Activated CD4-positive, alpha-beta T cell treated with anti-CD3 and anti-CD28 coated beads, Interleukin-2, amount 50 U/mL, for 16 hours (primary cell): ENCODE results near the gene ZNF236.

ENCODE experiments used
- DNase-seq: peaks from one replicate; pipeline ENCODE4 v3.0.0-alpha.2; 2020

Gene ZNF236

DNA sequence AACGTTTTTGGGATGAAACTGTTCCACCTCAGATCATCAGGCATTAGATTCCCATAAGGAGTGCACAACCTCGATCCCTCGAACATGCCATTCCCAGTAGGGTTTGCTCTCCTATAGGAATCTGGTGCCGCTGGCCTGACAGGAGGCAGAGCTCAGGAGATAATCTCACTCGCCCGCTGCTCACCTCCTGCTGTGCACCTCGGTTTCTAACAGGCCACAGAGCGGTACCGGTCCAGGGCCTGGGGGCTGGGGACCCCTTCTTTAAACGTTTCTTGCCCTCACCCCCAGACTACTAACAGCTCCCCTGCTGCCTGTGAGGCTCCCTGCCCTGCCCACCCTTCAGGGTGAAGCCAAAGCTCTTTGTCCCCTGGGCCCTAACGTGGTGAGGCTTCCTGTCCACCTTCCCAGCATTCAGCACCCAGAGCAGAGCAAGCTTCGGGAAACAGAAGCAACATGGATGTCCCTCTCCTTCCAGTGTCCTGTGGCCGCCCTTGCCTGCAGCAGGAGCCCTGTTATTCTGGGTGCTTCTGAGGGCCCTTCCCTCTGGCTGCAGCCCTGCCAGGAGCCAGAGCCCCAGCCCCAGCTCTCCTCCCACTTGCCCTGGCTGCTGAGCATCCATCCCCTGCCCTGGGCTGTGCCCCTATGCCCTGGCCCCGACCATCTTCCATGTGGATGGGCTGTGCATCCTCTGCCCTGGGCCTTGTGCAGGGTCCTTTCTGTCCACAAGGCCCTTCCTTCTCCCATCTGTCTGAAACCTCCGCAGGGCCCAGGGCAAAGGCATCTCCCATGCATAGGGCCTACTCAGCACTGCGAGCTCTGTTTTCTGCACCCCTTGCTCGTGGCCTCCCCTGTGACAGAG lies 170.1 kb downstream of the ZNF236 start:
- DNase-seq = no peak

DNA sequence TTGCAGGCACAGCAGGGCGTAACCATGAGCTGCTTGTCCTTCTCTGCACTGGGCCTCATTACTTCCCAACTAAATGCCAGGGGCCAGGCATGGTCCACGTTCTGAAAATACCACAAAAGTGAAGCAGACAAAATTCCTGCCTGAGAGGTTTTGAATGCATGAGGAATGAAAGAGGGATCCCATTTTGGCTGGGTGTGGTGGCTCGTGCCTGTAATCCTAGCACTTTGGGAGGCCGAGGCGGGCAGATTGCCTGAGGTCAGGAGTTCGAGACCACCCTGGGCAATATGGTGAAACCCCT lies 170.7 kb downstream of the ZNF236 start:
- no peak for DNase-seq

DNA sequence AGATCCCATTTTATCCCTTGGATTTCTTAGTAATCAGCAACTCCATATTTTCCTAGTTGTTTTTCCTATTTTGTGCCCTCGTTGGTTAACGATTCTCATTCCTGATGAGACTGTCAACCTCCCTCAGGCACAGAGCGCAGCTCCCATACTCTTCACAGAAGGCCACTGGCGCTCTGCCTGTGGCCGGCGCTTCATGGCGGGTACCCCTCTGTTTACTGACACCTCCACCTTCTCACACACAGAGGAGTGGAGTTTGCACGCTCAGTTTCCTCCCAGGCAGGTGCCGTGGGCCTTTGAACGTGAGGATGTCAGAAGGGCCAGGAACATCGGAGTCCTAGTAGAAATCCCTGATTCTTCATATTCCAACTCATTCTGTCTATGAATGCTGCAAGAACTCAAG lies 171.2 kb downstream of the ZNF236 start:
- DNase-seq = no peak

DNA sequence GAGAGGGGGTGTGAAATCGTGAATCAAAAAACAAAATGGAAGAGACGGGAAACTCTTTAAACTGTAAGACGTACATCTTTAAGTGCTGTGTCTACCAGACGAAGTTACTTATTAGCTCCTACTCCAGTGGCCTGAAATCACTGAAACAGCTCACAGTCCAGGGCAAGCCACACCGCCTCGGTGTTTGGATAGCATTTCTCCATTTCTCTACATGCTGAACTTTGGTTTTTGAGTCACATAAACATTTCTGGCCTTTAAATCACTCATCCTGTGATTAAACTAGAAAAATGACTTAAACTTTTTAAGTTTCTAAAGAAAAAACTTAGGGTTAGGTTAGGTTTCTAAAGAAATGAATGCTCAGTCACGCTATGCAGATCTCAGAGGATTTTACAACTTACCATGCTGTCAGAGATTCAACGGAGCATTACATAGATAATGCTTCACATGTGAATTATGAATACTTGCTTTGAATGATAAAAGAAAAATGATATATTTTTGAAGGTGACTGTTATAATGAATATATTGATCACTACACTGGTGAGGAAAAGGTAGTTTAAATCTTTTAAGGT lies 171.8 kb downstream of the ZNF236 start:
- no peak for DNase-seq

DNA sequence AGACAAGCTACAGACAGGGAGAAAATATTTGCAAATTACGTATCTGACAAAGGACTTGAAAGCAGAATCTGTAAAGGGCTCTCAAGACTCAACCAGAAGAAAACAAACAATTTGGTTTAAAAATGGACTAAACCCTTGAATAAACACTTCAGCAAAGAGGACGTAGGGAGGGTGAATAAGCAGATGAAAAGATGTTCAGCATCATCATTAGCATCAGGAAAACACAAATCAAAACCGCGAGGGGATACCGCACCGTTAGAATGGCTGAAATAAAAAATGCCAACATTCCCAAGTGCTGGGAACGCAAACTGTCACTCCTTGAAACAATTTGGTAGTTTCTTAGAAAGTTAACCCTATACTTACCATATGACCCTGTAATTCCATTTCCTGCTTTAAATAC lies 173.5 kb downstream of the ZNF236 start:
- no peak for DNase-seq

DNA sequence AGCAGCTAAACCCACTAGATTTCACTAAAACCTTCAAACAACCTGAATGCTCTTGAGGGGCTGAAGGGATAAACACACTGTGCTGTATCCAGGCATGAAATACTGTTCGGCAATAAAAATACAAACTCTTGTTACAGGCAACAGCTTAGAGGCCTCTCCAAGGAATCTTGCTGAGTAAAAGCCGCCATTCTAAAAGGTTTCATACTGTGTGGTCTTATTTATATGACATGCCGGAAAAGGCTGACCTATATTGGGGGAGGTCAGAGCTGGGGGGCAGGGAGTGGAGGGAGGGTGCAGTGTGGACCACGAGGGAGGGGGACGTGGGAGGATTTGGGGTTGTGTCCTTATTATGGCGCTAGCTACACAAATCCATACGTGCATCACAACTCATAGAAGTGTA lies 174.1 kb downstream of the ZNF236 start:
- no peak for DNase-seq

DNA sequence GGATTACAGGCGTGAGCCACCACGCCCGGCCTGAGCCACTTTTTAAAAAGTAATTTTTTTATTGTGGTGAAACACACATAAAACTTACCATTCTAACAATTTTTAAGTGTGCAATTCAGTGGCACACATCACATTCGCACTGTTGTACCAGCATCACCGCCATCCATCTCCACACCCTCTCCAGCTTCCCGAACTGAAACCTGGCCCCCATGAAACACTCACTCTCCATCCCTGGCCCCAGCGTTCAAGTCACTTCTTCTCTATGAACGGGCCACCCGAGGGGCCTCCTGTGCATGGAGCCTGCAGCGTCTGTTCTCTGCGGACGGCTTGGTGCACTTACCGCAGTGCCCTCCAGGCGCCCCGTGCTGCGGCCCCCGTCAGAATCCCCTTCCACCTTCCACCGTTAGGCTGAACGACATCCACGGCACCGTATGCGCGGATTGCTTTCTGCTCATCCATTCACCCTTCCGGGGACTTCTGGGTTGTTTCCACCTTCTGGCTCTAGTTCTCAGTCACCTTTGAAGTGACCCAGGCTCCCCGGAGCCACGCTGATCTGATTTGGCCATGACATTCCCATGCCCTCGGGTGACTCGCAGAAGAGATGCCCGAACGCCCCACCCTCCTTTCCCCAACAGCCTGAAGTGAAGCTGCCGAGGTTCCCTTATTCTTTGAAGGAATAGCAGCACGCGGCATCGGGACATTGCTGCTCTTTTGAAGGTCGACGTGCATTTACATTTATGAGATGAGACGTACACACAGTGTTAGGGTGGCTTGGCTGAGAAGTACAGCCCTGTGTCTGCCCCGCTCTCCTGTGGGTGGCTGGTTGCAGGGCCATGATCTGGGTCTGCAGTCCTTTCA lies 175.8 kb downstream of the ZNF236 start:
- no peak for DNase-seq

DNA sequence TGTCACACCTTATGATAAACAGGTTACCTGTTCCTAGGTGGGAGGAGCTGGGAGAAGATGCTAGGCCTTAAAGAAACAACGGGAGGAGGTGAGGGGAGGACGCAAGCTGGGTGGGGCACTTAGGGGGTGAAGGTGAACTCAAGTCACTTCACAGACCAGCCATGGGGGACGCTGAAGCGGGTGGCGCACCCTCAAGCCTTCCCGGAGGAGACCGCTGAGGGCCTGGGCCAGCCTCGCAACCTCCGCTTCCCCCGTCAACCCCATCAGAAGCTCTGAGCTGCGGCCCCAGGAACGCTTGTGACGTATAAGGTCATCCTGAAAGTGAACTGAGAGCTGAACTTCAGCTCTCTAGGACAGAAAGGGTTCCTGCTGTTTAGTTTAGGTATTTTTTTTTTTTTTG lies 176.7 kb downstream of the ZNF236 start:
- DNase-seq = no peak

DNA sequence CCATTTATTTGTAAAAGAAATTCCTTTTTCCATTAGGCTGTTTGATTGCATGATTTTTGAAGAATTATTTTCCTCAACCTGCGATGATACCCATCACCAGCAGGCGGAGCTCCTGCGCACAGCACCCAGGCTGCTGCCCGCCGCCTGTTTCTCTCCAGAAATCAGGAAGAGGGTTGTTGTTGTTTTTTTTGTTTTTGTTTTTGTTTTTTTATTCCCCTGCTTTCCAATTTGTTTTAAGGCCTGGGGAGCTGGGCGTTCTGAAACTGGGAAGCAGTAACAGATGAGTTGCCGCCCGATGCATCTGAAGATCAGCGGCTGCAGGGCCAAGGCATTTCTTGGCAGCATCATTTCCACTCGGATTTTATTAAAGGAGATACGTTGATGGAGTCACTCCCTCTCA lies 178.2 kb downstream of the ZNF236 start:
- DNase-seq = peak; percentile 52

DNA sequence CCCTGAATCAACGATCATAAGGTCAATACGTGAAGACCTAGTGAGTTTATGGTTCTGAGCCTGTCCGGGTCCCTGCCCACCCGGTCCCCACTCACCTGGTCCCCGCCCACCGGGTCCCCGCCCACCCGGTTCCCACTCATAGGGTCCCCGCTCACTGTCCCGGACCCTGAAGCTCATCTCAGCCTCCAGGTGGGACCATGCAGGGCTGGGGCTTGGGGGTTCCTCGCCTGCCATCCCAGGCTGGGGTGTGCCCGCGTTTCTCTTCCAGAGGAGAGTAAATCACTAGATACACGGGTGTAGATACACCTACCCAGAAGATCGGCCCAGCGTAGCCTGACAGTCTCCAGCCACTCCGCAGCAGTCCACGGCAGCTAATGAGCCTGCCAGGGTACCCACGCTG lies 178.7 kb downstream of the ZNF236 start:
- no peak for DNase-seq

DNA sequence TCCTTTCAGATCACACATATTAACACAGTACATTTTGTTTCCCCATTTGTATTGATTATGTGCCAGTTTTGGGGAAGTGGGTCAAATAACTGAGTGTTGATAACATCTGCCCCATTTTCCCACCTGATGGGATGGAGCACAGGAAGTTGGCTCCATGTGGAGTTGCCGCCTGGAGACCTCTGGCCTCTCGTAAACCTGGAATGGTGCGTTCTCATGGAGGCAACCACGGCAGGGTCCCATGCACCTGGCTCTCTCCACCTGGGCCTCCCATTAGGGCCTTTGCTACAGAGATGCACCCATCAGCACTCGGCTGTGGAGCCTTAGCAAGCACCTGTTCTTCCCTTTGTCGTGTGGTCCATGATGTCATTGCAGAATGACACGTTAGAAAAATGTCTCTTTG lies 179.6 kb downstream of the ZNF236 start:
- no peak for DNase-seq

DNA sequence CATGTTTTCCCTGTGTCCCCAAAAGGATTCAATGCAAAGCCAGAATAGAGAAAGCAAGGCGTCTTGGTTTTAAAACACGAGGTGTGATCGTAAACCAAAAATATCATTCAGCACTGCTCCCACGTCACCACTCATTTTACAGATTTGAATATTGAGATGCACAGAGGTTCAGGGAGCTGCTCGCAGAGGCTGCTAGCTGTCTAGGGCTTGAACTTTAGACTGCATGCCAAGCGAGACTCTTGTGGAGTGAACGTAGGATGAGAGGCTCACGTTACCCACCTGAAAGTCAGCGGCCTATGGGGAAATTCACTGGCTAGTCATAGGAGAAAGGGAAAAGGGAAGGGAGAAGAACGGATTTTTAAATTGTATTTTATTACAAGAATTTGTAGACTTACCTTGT lies 180.1 kb downstream of the ZNF236 start:
- DNase-seq = no peak

DNA sequence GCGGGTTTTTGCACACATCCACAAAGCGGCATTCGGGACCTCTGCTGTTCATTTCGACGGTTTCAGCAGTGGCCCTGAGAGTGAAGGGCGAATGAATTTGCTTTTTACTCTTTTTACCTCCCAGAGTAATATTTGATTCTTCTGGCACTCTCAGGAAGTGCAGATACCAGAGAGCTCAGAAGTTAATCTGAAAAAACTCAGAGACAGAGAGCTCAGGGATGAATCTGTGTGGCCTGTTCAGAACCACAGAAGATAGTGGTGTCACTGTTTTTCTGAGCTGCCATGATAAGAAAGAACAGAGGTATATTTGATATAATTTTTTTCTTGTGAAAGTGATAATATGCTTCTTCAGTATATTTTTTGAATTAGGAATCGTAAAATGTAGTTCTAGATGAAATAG lies 181.0 kb downstream of the ZNF236 start:
- no peak for DNase-seq

DNA sequence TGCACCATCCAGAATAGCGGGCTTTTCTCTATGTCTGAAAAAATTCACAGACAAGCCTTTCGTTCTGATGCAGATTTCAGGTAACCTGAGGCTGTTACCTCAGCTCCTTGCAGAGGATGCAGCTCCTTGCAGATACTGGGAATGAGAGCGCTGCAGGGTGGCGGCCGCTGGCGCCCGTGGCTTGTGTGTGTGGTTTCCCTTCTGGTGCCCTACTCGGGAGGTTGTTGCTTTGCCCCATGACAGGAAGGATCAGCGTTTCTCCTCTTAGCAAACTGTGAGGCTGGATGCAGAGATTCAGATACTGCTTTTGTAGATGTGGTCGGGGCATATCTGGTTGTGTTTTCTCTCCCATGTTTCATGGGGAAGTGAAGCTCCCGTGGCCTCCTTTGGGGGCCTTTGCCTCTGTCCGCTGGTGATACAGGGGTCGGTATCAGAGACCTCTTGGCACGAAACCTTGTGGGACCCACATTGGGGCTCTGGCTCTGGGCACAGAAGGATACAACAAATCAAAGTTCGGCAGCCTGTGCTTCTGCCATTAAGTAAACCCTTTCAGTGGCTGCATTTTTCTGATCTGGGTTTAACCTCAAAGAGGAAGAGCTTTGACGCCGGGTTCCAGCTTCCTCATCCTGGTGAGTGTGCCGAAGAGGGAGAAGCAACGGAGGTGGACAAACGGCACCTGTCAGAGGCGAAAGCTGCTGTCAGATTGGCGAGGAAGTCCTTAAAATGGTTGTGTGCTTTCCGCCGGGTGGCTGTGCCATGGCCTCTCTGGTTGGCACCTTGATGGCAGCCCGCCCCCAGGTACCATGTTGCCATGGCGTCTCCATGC lies 182.4 kb downstream of the ZNF236 start:
- peak; percentile 13 for DNase-seq

DNA sequence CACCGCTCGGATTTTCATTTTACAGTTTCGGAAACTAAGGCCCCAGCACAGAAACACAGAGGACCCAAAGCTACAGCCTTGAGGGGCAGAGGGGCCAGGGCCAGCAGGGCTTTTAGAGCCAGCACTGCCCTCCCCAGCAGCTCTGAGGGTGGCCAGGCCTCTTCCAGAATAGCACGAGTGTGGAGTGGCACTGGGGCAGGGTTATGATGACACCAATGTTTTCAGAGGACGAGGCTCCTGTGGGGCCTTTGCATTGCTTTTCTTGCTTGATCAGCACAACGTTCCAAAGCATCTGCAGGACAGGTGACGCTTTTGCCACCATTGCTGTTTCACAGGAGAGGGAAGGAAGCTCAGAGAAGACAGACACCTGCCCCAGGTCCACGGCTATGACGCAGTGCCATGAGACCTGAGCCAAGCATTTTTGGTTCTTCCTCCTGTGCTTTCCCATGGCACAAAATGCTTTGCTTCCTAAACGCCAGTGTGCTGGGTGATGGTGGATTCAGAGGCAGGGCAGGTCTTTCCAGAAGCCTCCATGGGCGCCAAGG lies 183.4 kb downstream of the ZNF236 start:
- no peak for DNase-seq

DNA sequence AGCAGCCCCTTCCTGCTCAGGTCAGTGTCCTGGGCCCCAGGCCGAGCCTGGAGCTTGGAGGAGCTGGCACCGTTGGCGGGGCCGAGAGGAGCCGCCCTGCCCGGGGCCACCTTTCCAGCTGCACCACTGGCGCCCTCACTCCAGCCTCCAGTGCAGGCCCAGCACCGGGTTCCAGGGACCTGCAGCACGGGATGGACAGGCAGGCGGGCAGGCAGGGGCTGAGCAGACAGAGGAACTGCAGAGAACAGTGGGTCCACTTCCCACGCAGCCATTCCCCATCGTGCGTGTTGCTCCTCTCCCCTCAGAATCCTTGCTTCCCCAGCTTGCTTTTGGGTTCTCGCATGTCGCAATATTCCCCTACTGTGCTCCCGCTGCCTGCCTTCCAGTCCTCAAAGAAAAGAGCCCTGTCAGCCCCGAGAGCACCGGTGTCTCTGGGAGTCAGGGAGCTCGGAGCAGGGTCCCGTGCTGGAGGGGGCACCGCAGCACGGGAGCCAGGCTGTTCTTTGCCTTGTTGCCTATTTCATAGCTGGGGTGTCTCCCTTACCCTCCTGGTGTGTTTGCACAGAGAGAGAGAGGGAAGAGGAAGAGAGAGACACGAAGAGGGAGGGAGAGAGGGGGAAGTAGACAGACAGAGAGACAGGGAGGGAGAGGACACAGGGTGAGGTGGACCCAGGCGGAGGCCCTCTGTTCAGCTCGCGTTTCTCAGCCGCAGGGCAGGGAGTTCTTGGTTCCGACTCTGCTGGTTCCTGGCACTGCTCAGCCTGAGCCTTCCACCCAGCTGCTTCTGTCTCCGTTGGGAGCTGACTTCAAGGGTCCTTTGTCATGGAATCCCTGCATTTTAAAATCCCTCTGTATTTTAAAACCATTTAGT lies 184.2 kb downstream of the ZNF236 start:
- DNase-seq = no peak

DNA sequence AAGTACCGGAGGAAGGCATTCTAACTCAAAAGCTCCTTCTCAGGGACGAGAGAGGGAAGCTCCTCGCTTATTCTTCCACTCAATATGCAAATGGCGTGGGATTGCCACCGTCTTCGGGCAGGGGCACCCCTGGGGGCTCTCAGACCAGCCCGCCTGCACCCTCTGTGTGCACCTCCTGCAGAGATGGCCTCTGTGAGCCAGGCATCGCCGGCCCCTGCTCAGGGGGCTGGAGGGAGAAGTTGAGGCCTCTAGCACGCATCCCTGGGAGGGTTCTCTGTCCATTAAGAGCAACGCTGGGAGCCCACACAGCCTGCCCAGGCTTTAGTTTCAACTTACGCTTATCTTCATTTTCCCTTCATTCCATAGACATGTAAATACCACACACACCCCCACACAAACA lies 184.9 kb downstream of the ZNF236 start:
- DNase-seq = no peak

DNA sequence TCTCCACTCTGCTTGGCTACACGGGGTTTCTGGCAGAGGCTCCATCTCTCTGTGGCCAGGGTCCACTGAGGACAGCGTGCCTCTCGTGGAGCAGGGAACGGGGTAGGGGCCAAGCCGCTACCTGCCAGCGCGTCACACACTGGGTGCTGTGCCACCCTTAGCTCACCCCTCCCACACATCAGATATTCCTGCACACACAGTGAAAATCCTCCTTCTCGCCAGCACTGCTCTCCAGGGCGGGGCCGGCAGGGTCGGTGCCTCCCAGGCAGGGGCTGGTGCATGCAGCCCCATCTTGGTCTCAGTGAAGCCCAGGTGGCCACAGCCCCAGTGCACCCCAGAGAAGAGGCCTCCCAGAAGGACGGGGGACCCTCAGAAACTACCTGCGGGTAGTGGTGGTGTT lies 185.6 kb downstream of the ZNF236 start:
- no peak for DNase-seq

DNA sequence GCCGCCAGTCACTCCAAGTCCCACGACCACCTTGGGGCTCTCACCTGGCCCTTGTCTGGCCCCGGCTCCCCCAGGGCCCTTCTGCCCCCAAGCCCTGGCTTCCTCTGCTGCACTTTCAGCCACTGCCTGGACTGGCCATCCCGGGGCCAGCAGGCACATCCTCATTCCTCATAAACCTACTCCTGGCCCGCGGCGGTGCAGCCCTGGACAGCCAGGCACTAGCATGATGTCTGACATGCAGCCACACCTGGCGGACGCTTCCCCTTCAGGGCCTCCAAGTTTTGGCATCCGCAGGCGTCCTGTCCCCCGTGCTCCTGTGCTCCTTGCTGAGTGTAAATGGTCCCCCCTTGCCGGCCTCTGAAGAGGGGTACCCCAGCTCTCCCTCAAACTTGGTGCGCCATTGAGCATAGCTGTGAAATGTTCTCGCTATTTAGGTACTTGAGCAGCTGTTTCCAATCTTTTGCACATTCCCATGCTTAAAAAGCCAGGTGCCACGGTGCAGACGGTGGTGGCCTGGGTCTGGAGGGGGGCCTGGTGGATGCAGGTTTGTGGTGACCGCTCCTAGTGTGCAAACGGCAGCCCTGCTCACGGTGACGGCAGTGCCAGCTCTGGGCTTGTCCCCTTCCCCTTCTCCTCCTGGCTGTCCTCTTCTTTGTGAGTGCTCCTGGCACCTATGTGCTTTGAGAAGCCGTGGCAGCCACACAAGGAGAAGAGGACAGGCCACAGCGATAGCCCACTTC lies 186.4 kb downstream of the ZNF236 start:
- no peak for DNase-seq

DNA sequence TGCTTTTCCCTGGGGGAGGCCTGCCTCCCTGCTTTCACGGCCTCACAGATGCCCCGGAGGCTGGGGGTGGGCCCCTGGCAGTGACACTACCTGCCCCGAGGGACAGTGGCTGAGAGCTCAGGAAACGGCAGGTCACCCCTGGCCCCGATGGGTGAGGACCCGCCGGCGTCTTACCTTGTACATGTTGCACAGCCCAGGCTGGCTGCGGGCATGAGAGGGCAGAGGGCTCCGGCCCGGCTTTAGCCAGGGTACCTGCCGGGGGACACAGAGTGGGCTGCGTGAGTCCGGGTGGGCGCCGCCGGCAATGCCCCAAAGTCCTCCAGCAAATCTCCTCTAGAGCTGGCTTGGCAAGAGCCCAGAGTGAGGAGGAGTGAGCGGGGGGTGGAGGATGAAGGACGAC lies 187.3 kb downstream of the ZNF236 start:
- no peak for DNase-seq

DNA sequence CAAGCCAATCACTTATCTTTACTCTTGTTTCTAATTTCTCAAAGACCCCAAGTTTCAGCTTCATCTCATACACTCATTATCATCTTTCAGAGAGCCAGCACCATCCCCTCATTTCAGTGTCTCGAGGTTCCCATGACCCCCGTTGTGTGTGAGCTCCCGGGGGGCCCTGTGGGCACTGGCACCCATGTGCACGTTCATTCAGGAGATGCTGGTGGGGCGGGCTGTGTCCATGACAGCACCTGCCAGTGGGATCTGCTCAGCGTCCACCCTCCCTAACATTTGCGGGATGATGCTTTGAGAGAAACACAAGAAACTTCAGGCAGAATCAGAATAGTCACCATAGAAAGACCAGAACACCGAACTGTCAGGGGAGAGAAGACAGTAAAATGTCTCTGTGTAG lies 189.8 kb downstream of the ZNF236 start:
- no peak for DNase-seq
